OCI-LY1 (cell line): ENCODE measurements around the gene MARS1.

ENCODE experiments used
- CTCF ChIP-seq: fragments of 200-600 bp; sonication (generic), shearing (Covaris generic); IDR thresholded peaks from 2 replicates; pipeline ENCODE4 v1.5.1; 2017; ENCODE audit warnings: mild to moderate bottlenecking, antibody characterized with exemption, low read length, moderate library complexity, mixed read lengths
- EZH2 ChIP-seq: fragments of 200-600 bp; sonication (generic), shearing (Covaris generic); IDR thresholded peaks from 2 replicates; pipeline ENCODE4 v1.8.0; 2017; ENCODE audit warnings: borderline replicate concordance, mixed run types, mild to moderate bottlenecking, antibody characterized with exemption, low read length, moderate library complexity, mixed read lengths

GRCh38 chr12:57441846-57442427 lies 45.9 kb upstream of the MARS1 start:
- no peak for TF ChIP-seq EZH2
- TF ChIP-seq CTCF: no peak
